ENCODE measurements around the gene C2orf78. TPM values are rescaled to one million over a fixed set of nuclear protein-coding genes. Genes with fewer than 3 reads are reported as not detected.
"Not testable (repeated sequence)": the region's sequence is repeated elsewhere in the genome, so short reads cannot be mapped to it uniquely, and the experiment has no call there.

Gene C2orf78
- total RNA-seq (not detected in 2 replicates), polyA plus RNA-seq (not detected in 2 replicates), polyA minus RNA-seq (not detected in 2 replicates), Bru-seq, nascent RNA (not detected), BruChase-seq, experiment 1, labeled RNA remaining after a 6-hour chase (not detected), BruChase-seq, experiment 2, labeled RNA remaining after a 2-hour chase (not detected)
- polyA plus RNA-seq (2011; cell fraction: cytosol; rRNA removed) = not detected in 2 replicates
- polyA plus RNA-seq (2011; cell fraction: nucleus; rRNA removed) = not detected in 2 replicates
- not detected in 2 replicates for polyA plus RNA-seq (2012)
- polyA minus RNA-seq (2011; cell fraction: cytosol; rRNA and poly(A)+ RNA removed) = not detected
- polyA minus RNA-seq (2011; cell fraction: nucleus; rRNA and poly(A)+ RNA removed) = not detected in 2 replicates
- long read RNA-seq = 0 reads

DNA sequence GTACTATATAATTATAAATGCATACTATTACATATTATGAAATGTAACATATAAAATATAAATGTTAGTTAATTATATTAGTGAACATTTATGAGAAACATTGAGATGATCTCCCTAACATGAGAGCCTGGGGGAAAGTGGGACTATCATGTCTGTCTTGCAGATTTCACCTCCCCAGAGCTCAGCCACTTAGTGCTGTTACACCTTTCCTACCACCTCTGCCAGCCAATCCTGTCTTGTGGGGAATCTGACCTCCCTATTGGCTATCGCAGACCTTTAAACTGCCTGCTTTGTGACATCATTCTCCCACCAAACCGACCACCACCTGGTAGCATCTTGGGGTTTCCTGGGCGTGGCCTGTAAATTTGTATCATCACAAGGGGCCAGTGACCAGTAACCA is at the start of gene C2orf78:
TSS of gene C2orf78 (plus strand) at position 301 of the 400 bp plus-strand sequence. CDS start 127 bp downstream, outside the sequence.
- H3K4me2 ChIP-seq (ENCODE audit: insufficient read depth, low read length); H3K27me3 ChIP-seq (ENCODE audit: control insufficient read depth in 2 of 2, insufficient read depth in 2 of 2, low read length in 2 of 2); dilution Hi-C loops (cut with MboI; ENCODE audit: extremely low pct_ligation_motif_present, low sequenced_read_pairs); H3K4me1 ChIP-seq (ENCODE audit: control insufficient read depth, extremely low read depth, insufficient read depth, low read length); H2AFZ ChIP-seq (ENCODE audit: low read depth, low read length); DNase-seq (ENCODE audit: low read depth, low spot score); H3K4me3 ChIP-seq (replicated peaks in 1 of 3; ENCODE audit: insufficient read depth in 1 of 3, low read depth in 1 of 3, low read length in 3 of 3); H3K27ac ChIP-seq (ENCODE audit: insufficient read depth, low read depth, low read length); FAIRE-seq; H4K20me1 ChIP-seq (replicated peaks; ENCODE audit: control insufficient read depth, extremely low read depth, insufficient read depth, low read length); CTCF ChIA-PET; H3K79me2 ChIP-seq (ENCODE audit: control insufficient read depth, insufficient read depth, low read length); BruUV-seq (replicated peaks); H3K9me3 ChIP-seq (replicated peaks; ENCODE audit: control insufficient read depth, insufficient read depth, low read length); H3K9me1 ChIP-seq (replicated peaks; ENCODE audit: control insufficient read depth, extremely low read depth, insufficient read depth, low read length); H3K36me3 ChIP-seq (ENCODE audit: control insufficient read depth in 2 of 2, extremely low read depth in 1 of 2, insufficient read depth in 2 of 2, low read length in 2 of 2); H3K9ac ChIP-seq (replicated peaks; ENCODE audit: extremely low read depth, insufficient read depth, low read length); POLR2A ChIA-PET: not testable (repeated sequence)
- intact Hi-C loops (cut with micrococcal nuclease) = loop anchor here (10.0 kb wide), 1 partner anchor 99 kb away; no protein-coding TSS in a partner anchor

- Histone ChIP-seq H2AFZ (ENCODE audit: low read depth, low read length) (peak overlapping the region; percentile 82), H3K27ac (ENCODE audit: insufficient read depth, low read depth, low read length) (peak overlapping the region; percentile 88), H4K20me1 (replicated peaks; ENCODE audit: control insufficient read depth, extremely low read depth, insufficient read depth, low read length) (no peaks in the 10 kb centered on the region), H3K36me3 (ENCODE audit: control insufficient read depth in 2 of 2, extremely low read depth in 1 of 2, insufficient read depth in 2 of 2, low read length in 2 of 2) (peaks cover 6 to 8% of the 10 kb centered on the region in 2 experiments), H3K9me1 (replicated peaks; ENCODE audit: control insufficient read depth, extremely low read depth, insufficient read depth, low read length) (no peaks in the 10 kb centered on the region), H3K27me3 (ENCODE audit: control insufficient read depth in 2 of 2, insufficient read depth in 2 of 2, low read length in 2 of 2) (no peaks in the 10 kb centered on the region), H3K79me2 (ENCODE audit: control insufficient read depth, insufficient read depth, low read length) (peaks cover 8% of the 10 kb centered on the region), H3K9ac (replicated peaks; ENCODE audit: extremely low read depth, insufficient read depth, low read length) (peak overlapping the region; percentile 94), H3K9me3 (replicated peaks; ENCODE audit: control insufficient read depth, insufficient read depth, low read length) (no peaks in the 10 kb centered on the region), H3K4me2 (ENCODE audit: insufficient read depth, low read length) (peak overlapping the region; percentile 96), H3K4me1 (ENCODE audit: control insufficient read depth, extremely low read depth, insufficient read depth, low read length) (peaks cover 16% of the 10 kb centered on the region), H3K4me3 (replicated peaks in 1 of 3; ENCODE audit: insufficient read depth in 1 of 3, low read depth in 1 of 3, low read length in 3 of 3) (peak overlapping the region; percentile 75 to 98 (median 82))
- CTCF ChIA-PET = interaction anchor here (0.9 to 1.5 kb wide), 8 partner anchors 11 to 92 kb away, joined by 3 to 8 read pairs (median 4); partner anchors contain the start of genes DUSP11 and STAMBP
- POLR2A ChIA-PET = interaction anchor here (1.1 to 1.7 kb wide), 2 partner anchors 10 to 351 kb away, joined by 3 to 11 read pairs; partner anchors contain the start of gene ALMS1
- BruUV-seq (replicated peaks) = TSS peak; percentile 44
- no peak for FAIRE-seq
- DNase-seq (ENCODE audit: low read depth, low spot score) = peak; percentile 22
- TF ChIP-seq, protein P1, sequence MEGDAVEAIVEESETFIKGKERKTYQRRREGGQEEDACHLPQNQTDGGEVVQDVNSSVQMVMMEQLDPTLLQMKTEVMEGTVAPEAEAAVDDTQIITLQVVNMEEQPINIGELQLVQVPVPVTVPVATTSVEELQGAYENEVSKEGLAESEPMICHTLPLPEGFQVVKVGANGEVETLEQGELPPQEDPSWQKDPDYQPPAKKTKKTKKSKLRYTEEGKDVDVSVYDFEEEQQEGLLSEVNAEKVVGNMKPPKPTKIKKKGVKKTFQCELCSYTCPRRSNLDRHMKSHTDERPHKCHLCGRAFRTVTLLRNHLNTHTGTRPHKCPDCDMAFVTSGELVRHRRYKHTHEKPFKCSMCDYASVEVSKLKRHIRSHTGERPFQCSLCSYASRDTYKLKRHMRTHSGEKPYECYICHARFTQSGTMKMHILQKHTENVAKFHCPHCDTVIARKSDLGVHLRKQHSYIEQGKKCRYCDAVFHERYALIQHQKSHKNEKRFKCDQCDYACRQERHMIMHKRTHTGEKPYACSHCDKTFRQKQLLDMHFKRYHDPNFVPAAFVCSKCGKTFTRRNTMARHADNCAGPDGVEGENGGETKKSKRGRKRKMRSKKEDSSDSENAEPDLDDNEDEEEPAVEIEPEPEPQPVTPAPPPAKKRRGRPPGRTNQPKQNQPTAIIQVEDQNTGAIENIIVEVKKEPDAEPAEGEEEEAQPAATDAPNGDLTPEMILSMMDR (IDR thresholded peaks at IDR 0.05; ENCODE audit: extremely low read depth in 1 of 2, insufficient read depth in 1 of 2, low read depth in 1 of 2, low read length in 2 of 2) = no peak
- TF ChIP-seq, protein P2, sequence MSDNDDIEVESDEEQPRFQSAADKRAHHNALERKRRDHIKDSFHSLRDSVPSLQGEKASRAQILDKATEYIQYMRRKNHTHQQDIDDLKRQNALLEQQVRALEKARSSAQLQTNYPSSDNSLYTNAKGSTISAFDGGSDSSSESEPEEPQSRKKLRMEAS (IDR thresholded peaks at IDR 0.05; ENCODE audit: insufficient read depth, insufficient read length) = no peak
- no peak for TF ChIP-seq GATA2 (IDR thresholded peaks at IDR 0.05; ENCODE audit: insufficient read depth, insufficient read length, low read depth, low read length)
- no peak for TF ChIP-seq EZH2 (IDR thresholded peaks at IDR 0.05; ENCODE audit: borderline replicate concordance, low read depth, low read length, severe bottlenecking)
- TF ChIP-seq FOS (IDR thresholded peaks at IDR 0.05; ENCODE audit: borderline replicate concordance, insufficient read depth, low read length) = no peak
- TF ChIP-seq JUN (IDR thresholded peaks at IDR 0.05; ENCODE audit: borderline replicate concordance, insufficient read depth, insufficient read length, low read depth) = no peak
- no peak for TF ChIP-seq POLR2AphosphoS5 (IDR thresholded peaks at IDR 0.05; ENCODE audit: insufficient read depth, low read depth, low read length)
- no peak for TF ChIP-seq POLR2A (IDR thresholded peaks at IDR 0.05; ENCODE audit: low read depth, low read length)
- TF ChIP-seq MYC (IDR thresholded peaks at IDR 0.05; ENCODE audit: low read depth, low read length) = no peak
- intact Hi-C loops (cut with micrococcal nuclease) = loop anchor here (2.0 to 5.0 kb wide), 2 partner anchors 54 to 792 kb away; partner anchors contain the start of genes AUP1 and HTRA2
- dilution Hi-C loops (cut with MboI; ENCODE audit: extremely low pct_ligation_motif_present, low sequenced_read_pairs) = no loop called here
Observed at GRCh38 chr2:73736378-73736777, 47.6 kb upstream of the C2orf78 start.
